Activated T-helper 1 cell treated with anti-CD3 and anti-CD28 coated beads, Interleukin-2, amount 50 U/mL, for 16 hours (primary cell): ENCODE data around the gene LTK.

ENCODE experiments used
- DNase-seq, 2 donors: peaks; one replicate each; pipeline ENCODE4 v3.0.0-alpha.2; 2020; ENCODE audit warnings: low read depth in 1 of 2, low spot score in 1 of 2

The LTK gene

DNA sequence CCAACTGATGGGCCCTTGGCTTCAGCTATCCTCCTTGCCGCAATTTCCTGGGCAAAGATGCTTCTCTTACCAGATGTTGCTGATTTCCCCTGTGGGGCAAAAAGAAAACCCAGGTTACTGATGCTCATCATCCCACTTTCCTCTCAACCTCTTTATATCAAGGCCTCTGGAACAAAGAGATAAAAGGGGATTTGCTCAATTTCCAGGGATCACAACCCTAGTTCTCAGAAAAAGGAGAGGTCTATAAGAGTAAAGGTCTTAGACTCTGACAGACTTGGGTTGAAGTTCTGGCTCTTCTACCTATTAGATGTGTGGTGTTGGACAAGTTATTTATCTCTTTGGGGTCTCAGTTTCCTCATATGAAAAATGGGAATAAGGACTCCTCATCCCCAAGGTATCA is 21.9 kb upstream of the LTK start:
- DNase-seq, result no peak

DNA sequence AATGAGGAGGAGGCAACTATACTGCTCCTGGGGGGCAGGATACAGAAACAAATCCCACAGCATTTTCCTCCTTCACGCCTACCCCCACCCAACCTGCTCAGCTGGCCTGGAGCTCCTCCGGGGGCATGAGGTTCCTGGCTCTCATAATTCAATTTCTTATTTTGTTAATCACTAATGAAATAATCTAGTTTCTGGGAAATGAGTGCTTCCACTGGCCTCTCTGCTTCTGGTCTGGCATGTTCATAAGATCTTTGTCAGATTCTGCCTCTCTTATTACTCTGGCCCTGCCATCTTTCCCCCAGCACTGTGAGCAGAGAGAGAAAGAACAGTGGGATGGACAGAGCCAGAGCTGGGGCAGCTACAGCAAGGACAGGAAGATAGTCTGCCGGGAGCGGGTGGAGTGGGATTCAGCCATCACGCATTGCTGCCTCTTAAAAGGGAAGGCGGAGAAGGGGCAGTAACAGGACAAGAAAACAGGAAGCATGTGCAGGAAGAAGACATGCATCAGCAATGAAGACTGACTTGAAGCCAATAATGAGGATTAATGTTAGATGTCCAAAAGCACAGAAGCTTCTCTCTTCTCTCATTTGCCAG is 16.8 kb upstream of the LTK start:
- DNase-seq, result no peak

DNA sequence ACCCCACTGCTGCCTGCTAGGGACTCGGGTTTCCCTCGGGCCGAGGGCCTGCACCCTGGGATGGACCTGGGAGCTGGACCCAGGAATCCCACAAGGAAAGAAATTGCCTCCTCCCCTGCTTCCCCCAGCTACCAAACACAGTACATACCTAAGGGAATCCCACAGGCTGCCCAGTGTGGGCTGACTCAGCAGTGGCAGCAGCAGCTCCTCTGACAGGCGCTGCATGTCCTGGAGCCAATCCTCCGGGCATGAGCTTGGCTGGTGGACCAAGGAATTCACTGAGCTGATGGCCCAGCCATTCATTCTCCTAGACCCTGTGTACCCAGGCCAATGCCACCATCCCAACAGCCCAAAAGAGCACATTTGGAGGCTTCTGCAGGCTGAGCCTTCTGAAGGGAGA is 9.5 kb upstream of the LTK start:
- no peak for DNase-seq

DNA sequence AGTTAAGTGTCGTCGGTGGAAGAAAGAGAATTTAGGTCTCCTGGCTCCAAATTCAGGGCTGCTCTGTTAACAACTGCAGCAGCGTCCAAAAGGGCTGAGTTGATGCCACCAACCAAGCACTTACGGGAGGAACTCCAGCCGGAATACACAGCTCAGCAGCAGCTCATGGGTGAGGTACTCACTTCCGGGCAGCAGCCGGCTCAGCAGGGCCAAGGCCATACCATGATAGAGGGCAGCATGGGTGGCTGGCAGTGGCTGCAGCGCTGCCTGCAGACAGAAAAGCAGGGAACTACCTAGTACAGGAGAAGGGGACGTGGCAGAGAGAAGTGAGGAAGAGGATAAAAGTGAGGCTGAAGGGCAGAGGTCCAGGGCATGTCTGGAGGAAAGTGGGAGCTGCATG is 8.0 kb upstream of the LTK start:
- DNase-seq, result no peak

DNA sequence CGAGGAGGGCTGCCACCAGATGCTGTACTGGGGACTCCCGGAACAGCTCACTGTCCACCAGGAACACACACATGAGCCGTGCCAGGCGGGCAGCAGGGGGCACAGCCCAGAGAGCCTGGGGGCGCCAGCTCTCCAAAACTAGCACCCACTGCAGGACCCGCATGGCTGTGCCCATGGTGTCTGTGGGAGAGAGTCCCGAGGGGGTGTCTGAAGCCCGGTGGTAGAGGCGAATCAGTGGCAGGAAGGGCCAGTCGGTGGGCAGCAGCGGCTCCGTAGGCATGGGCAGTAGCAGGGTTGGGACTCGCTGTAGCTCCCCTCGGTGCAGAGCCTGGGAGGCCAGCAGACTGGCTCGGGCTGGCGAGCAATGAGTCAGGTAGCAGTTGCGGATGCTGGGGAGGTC is 7.0 kb upstream of the LTK start:
- no peak for DNase-seq

DNA sequence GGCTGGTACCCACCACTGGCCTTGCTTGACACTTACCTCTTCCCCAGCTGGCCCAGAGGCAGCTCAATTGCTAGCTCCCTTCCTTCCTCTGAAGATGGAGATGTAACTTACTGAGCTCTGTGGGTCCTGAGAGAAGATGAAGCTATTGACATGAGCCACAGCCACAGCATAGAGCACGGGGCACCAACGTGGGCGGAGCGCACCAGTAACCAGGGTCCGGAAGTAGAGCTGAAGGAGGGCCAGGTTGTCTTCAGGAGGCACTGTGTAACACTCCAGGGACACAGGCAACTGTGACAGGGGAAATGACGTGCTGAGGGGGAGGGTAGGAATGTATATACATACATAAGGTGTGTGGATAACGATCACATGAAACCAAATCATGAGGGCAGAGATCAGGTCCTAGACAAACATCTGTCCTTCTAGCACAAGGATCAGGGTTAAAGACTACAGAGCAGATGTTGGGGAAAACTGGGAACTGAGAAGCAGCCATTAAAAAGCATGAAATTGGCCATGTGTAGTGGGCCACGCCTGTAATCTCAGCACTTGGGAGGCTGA is 4.3 kb upstream of the LTK start:
- no peak for DNase-seq

DNA sequence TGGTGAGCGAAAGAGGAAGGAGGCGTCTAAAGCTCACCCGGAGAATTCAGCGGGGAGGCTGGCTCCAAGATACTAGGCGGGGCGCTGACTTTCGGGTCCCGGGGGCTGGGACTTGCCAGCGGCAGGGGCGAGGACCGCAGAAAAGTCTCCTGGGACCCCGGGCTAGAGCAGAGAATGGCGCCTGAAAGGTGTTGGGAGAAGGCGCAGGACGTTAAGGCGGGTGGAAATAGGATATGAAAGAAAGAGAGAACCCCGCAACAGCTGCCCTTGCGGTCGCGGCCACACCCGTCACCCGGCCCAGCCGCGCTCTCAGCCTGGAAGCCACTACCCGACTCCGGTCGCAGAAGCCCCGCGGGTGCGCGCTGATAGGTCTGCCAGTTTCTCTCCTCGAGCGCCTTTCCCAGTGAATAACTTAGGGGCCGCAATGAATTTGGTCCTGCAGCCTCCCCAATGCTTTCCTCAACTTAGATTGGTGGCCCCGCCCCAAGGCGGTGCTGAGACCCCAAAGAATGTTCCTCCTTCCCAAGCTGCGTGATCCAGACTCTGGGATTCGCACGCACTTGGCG is 604 bp downstream of the LTK start:
- no peak for DNase-seq

DNA sequence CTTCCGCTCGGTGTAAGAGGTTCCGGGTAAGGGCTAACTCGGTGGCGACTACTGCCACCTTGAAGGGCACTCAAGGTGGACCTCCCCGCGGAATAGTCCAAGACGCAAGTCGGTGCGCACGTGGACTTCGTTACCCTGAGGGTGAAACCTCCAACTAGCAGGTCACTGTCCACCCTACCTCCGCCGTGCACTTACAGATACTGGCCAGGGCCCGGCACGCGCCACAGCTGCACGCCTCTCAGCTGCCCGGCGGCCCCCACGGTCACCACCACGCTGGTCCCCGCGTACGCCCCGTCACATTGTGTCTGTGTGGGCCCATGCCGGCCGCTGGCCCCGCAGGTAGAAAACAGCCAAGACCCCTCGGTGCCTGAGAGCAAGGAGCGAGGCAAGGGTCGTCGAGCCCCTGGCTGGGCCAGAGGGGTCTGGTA is 1.1 kb downstream of the LTK start:
- no peak for DNase-seq

DNA sequence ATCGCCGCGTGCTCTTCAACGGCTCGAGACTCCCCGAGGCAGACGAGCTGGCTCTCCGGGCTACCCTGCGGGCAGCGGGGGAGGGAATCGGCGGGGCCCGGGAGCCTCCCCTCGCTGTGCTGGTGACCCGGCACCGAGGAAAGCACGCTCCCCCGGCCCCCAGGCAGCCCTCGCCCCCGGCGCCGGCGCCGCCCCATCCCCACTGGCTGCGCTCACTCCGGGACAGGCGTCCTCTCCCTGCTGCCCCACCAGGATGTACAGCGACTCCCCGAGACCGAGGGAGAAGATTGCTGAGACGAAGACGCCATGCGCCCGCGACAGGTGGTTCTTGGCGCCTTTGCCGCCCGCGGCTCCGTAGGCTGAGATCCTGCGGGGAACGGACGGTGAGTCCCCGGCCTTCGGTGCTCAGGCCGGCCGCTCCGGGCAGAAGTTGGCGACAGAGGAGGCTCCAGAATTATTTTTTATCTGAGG is 1.7 kb downstream of the LTK start:
- no peak for DNase-seq

DNA sequence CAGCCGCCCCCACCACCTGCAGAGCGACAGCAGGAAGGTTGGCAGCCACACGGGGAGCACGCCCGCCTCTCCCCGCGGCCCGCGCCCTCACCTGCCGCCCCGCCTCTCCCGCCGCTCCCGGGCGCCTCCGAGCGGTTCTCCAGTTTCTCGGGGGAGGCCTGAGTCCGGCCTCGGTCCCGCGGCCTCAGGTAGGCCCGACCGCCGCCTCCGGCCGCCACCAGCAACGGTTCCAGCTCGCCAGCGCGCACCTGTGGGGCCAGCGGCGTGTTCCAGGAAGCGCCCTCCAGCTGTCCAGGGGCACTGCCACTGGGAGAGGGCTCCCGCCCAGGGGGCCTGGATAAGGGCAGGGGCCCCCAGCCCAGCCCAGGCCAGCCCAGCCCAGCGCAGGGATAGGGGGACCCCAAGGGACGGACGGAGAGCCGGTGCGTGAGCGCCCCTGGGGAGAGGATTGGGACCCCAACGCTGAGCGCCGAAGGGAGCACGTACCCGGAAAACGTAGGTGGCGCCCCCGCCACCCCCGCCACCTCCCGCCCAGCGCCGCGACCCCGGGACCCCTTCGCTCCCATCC is 2.2 kb downstream of the LTK start:
- DNase-seq, result no peak

DNA sequence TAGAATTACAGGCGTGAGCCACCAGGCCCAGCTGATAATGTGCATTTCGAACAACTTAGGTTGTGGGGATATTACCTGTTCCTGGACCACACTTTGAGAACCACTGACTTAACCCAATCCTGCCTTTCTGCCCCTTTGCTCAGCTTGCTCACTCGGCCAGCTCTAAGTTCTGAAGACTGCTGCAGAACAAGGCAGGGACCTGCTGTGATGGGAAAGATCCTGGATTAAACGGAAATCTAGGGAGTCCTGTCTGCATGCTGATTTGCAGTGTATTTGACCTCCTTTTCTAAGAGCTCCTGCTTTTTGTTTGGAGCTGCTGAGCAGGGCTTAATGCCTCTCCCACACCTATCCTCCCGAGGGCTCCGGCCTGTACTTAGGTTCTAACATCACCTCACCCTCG is 2.9 kb downstream of the LTK start:
- no peak for DNase-seq

DNA sequence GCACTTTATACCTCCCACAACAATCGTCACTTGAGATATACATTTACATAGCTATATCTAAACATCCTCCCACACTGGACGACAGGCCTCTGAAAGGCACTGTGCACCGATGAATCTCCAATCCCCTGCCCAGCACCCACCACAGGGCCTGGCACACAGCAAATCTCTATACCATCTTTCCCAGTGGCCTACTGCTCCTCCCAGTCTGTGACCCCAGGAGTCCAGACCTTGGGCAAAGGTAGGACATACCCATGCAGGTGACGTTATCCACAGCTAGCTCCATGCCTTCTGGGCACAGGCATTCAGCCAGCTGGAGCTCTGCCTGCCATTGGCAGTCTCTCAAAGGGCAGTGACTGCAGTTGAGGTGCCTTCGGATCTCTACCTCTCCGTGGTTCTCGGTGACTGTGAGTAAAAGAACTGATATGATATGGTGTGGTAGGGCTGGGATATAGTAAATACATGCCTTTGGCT is 5.8 kb downstream of the LTK start:
- DNase-seq, result no peak

DNA sequence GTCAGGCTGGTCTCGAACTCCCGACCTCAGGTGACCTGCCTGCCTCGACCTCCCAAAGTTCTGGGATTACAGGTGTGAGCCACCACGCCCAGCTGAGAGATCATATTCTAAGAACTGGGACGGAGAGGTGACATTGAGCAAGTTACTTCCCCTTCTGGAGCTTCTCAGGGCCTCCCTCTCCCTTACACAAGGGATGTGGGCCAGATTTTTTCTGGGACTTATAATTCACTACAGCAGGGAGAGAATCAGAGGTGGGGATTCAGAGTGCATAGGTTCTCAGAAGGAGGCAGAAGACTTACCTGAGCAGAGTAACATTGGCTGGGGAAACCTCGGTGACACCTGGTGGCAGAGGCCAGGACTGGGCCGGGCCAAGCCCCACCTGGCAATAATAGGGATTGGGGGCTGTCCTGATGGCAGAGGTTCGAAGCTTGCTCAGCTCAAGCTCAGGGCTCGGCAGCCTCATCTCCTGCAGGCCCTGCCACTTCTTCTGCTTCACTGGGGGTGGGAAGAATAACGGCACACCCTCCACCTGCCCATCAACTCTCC is 6.8 kb downstream of the LTK start:
- DNase-seq, result no peak

DNA sequence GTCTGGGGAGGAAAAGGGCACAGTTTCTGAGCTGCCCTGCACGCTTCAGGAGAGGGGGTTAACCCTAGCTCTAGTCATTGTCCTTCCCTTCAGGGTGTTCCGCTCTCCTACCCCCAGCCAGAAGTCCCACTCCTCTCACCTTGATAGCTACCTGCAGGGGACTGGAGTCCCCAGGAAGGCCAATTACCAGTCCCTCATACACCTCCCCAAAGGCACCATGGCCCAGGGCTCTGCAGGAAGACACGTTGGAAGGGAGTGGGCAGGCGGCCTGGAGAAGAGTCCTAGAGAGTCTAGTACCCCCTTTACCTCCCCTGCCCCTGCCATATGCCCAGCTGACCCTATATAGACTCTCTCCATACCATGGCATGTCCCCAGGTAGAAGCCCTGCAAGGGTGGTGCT is 7.9 kb downstream of the LTK start:
- no peak for DNase-seq

DNA sequence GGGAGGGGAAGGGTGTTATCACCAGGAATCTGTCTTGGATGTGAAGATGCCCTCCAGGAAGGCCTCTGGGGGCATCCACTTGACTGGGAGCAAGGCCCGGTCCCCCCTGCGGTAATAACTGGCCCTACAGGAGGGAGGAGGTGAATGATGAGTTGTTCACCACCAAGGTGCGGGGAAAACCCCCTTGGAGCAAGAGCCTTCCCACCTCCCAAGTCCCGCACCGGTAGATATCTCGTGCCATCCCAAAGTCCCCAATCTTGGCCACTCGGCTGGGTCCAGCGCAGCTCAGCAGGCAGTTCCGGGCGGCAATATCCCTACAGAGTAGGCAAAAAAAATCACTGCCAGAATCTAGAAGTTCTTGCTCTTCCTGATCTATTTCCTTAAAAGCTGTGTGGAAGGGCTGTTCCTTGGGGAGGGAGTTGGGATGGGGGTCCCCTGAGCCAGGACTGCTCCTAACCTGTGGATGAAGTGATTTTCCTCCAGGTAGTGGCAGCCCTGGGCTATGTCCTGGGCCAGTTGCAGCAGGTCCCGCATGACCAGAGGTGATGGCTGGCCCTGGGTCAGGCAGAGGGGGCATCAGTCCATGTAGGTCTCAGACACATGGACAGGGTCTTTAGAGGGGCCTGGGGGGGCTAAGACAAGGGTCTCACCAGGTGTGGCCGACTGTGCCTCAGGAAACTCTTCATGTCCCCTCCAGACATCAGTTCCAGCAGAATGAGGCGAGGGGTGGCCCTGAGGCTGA is 8.7 kb downstream of the LTK start:
- DNase-seq, result no peak

DNA sequence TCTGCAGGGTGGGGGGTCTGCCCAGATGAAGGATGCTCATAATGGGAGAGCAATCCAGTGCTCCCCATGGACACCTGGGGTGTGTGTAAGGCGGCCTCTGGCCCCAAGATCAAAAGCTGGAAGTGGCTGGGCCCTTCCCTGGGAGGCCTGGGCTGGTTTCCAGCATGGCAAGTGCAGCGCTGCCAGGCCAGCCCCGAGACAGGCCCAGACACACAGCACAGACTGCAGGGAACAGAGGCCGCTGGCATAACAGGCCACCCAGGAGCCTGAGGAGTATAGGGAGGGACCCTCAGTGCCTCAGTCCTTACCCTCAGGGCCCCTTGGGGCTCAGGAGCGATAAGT is 10.0 kb downstream of the LTK start:
- no peak for DNase-seq

DNA sequence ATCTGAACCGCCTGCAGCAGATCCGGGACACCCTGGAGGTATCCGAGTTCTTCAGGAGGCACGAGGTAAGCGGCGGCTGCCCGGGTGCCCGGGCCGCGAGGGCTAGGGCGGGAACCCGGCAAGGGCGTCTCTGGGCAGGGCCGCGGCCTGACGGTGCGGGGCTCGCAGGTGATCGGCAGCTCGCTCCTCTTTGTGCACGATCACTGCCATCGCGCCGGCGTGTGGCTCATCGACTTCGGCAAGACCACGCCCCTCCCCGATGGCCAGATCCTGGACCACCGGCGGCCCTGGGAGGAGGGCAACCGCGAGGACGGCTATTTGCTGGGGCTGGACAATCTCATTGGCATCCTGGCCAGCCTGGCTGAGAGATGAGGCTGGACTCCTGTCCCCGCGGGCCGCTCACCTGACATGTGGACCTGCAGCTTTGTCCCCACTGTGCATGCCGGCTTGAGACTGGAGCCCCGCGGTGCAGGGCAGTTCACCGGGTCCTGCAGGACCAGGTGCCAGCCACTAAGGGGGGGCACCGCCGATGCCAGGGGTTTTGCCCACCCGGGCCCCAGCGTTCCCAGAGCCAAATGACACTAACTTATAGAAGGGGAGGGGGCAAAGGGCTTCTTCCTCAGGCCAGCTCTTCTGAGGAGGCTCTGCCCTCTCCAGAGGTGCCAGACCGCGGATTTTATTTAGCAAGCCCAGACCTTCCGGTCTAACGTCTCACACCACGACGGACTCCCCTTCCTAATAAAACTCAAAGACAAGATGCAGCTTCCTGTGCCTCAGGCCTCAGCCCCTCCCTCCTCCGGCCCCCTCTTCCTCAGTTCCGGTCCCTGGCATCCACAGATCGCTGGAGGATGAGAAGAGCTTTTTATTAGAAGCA is 10.6 kb downstream of the LTK start:
- DNase-seq, result no peak

DNA sequence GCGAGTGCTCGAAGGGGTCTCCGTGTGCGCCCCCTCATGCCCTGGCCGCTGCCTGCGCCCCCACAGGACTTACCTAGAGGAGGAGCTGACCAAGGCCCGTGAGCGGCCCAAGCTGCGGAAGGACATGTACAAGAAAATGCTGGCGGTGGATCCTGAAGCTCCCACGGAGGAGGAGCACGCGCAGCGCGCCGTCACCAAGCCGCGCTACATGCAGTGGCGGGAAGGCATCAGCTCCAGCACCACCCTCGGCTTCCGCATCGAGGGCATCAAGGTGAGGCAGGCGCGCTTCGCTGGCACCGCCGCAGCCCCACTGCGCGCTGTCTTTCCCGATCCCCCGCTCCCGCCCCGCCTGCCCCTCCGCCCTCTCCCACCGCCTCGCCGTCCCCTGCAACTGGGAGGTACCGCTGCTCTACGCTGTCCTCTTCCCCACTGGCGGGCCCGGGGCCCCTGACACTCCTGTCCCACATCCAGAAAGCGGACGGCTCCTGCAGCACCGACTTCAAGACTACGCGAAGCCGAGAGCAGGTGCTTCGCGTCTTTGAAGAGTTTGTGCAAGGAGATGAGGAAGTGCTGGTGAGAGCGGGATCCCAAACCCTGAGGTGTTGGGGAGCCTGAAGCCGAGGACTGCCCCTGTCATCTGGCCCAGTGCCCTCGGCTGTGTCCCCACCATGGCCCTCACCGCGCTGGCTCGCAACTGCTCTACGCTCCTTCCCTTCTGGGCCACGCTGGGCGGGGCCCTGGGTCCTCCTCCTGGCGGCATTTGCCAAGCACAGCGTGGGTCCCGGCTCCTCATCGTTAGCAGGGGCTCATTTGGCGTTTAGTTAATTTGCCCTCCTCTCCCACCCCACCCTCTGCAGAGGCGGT is 11.5 kb downstream of the LTK start:
- DNase-seq, result no peak

DNA sequence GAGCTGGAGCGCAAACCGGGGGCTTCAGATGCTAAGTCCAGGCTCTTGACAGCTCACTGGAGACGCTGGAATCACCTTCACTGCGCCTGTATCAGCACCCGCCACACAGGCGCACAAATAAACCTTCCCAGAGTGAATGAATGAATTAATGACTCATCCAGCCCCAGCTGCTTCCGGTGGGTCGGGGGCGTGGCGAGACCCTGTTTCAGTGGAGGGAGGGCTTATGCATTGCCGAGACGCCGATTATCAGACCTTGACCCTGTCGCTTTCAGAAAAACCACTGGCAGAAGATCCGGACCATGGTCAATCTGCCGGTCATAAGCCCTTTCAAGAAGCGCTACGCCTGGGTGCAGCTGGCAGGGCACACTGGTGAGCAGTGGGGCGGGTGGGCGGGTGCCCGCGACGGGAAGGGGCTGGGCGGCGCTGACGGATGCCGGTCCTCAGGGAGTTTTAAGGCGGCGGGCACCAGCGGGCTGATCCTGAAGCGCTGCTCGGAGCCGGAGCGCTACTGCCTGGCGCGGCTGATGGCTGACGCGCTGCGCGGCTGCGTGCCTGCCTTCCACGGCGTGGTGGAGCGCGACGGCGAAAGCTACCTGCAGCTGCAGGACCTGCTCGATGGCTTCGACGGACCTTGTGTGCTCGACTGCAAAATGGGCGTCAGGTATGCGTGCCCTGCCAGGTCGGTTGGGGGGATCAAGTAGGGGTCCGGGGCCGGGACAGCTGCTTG is 12.3 kb downstream of the LTK start:
- DNase-seq, result no peak
